Measurements from ENCODE around the gene MSANTD2.
A peak's percentile ranks its signal among the peaks of the same experiment; 100 is the strongest.

MSANTD2 gene

GRCh38 chr11:124804884-124805283 is 4.7 kb upstream of the MSANTD2 start:
- TF ChIP-seq CTCF (IDR thresholded peaks at IDR 0.05; ENCODE audit: low read depth, low read length) (no peak), EZH2phosphoT487 (IDR thresholded peaks at IDR 0.05; ENCODE audit: low read depth) (no peak)
- no peaks in the 10 kb centered on the region for H3K9me3 ChIP-seq (ENCODE audit: insufficient read depth, low read length)
- no peak overlapping the region for H3K4me3 ChIP-seq (ENCODE audit: low read length)
- peaks cover 3% of the 10 kb centered on the region; the same call in 1 of the 2 replicates for H3K79me2 ChIP-seq (ENCODE audit: low read length)
- peaks cover 3% of the 10 kb centered on the region; the same call in 1 of the 2 replicates for H3K4me1 ChIP-seq (ENCODE audit: low read length)
- H3K36me3 ChIP-seq (replicated peaks; ENCODE audit: low read depth, low read length): no peaks in the 10 kb centered on the region
- H4K20me1 ChIP-seq (ENCODE audit: insufficient read depth, low read length): no peaks in the 10 kb centered on the region
- H3K4me2 ChIP-seq (ENCODE audit: low read length): no peak overlapping the region
- no peak overlapping the region for H3K9ac ChIP-seq (ENCODE audit: low read length)
- H3K27ac ChIP-seq (ENCODE audit: low read length): no peak overlapping the region
- no peaks in the 10 kb centered on the region for H3K27me3 ChIP-seq (ENCODE audit: low read depth, low read length)
- no peak overlapping the region for H2AFZ ChIP-seq (ENCODE audit: low read depth, low read length)

GRCh38 chr11:124801636-124802312 is 1.6 kb upstream of the MSANTD2 start:
- Histone ChIP-seq H3K4me2 (ENCODE audit: low read length) (no peak overlapping the region; the same call in 1 of the 2 replicates), H3K4me1 (ENCODE audit: low read length) (peaks cover 20% of the 10 kb centered on the region), H3K36me3 (replicated peaks; ENCODE audit: low read depth, low read length) (no peaks in the 10 kb centered on the region), H3K9me3 (ENCODE audit: insufficient read depth, low read length) (no peaks in the 10 kb centered on the region), H3K4me3 (ENCODE audit: low read length) (no peak overlapping the region), H4K20me1 (ENCODE audit: insufficient read depth, low read length) (no peaks in the 10 kb centered on the region; the same call in 1 of the 2 replicates), H2AFZ (ENCODE audit: low read depth, low read length) (no peak overlapping the region), H3K27me3 (ENCODE audit: low read depth, low read length) (no peaks in the 10 kb centered on the region), H3K79me2 (ENCODE audit: low read length) (peaks cover 34% of the 10 kb centered on the region), H3K9ac (ENCODE audit: low read length) (no peak overlapping the region), H3K27ac (ENCODE audit: low read length) (no peak overlapping the region)
- TF ChIP-seq EZH2phosphoT487 (IDR thresholded peaks at IDR 0.05; ENCODE audit: low read depth) (no peak), CTCF (IDR thresholded peaks at IDR 0.05; ENCODE audit: low read depth, low read length) (no peak)

- H2AFZ ChIP-seq (ENCODE audit: low read depth, low read length): peak overlapping the region; percentile 93
- H3K9me3 ChIP-seq (ENCODE audit: insufficient read depth, low read length): no peaks in the 10 kb centered on the region
- no peaks in the 10 kb centered on the region for H3K27me3 ChIP-seq (ENCODE audit: low read depth, low read length)
- H3K4me2 ChIP-seq (ENCODE audit: low read length): peak overlapping the region; percentile 67
- TF ChIP-seq CTCF (IDR thresholded peaks at IDR 0.05; ENCODE audit: low read depth, low read length): no peak
- TF ChIP-seq EZH2phosphoT487 (IDR thresholded peaks at IDR 0.05; ENCODE audit: low read depth): no peak
- peaks cover 42% of the 10 kb centered on the region for H3K79me2 ChIP-seq (ENCODE audit: low read length)
- H3K4me3 ChIP-seq (ENCODE audit: low read length): peak overlapping the region; percentile 86
- no peaks in the 10 kb centered on the region for H3K36me3 ChIP-seq (replicated peaks; ENCODE audit: low read depth, low read length)
- H3K27ac ChIP-seq (ENCODE audit: low read length): peak overlapping the region; percentile 69
- peaks cover 23% of the 10 kb centered on the region for H3K4me1 ChIP-seq (ENCODE audit: low read length)
- peak overlapping the region; percentile 86 for H3K9ac ChIP-seq (ENCODE audit: low read length)
- no peaks in the 10 kb centered on the region; the same call in 1 of the 2 replicates for H4K20me1 ChIP-seq (ENCODE audit: insufficient read depth, low read length)
Measured at GRCh38 chr11:124801014-124801413, 808 bp upstream of the MSANTD2 start.

GRCh38 chr11:124799348-124800225 is 619 bp downstream of the MSANTD2 start:
- Histone ChIP-seq H3K79me2 (ENCODE audit: low read length) (peaks cover 52% of the 10 kb centered on the region), H3K4me1 (ENCODE audit: low read length) (peaks cover 23% of the 10 kb centered on the region), H2AFZ (ENCODE audit: low read depth, low read length) (no peak overlapping the region), H3K4me2 (ENCODE audit: low read length) (peak overlapping the region; percentile 97), H3K9ac (ENCODE audit: low read length) (peak overlapping the region; percentile 86), H3K36me3 (replicated peaks; ENCODE audit: low read depth, low read length) (no peaks in the 10 kb centered on the region), H3K27ac (ENCODE audit: low read length) (peak overlapping the region; percentile 69), H3K4me3 (ENCODE audit: low read length) (peak overlapping the region; percentile 86), H3K9me3 (ENCODE audit: insufficient read depth, low read length) (no peaks in the 10 kb centered on the region), H4K20me1 (ENCODE audit: insufficient read depth, low read length) (no peaks in the 10 kb centered on the region; the same call in 1 of the 2 replicates), H3K27me3 (ENCODE audit: low read depth, low read length) (no peaks in the 10 kb centered on the region)
- TF ChIP-seq CTCF (IDR thresholded peaks at IDR 0.05; ENCODE audit: low read depth, low read length): no peak
- no peak for TF ChIP-seq EZH2phosphoT487 (IDR thresholded peaks at IDR 0.05; ENCODE audit: low read depth)
